ENCODE data around the gene DARS1. TPM values are rescaled to one million over a fixed set of nuclear protein-coding genes. Genes with fewer than 3 reads are reported as not detected.

DARS1 gene
- total and polyA plus RNA-seq, 2 of the 13 experiments (the other 11 are each of a cell fraction or from before 2014, with no cell fraction given) = 149 to 230 TPM

DNA sequence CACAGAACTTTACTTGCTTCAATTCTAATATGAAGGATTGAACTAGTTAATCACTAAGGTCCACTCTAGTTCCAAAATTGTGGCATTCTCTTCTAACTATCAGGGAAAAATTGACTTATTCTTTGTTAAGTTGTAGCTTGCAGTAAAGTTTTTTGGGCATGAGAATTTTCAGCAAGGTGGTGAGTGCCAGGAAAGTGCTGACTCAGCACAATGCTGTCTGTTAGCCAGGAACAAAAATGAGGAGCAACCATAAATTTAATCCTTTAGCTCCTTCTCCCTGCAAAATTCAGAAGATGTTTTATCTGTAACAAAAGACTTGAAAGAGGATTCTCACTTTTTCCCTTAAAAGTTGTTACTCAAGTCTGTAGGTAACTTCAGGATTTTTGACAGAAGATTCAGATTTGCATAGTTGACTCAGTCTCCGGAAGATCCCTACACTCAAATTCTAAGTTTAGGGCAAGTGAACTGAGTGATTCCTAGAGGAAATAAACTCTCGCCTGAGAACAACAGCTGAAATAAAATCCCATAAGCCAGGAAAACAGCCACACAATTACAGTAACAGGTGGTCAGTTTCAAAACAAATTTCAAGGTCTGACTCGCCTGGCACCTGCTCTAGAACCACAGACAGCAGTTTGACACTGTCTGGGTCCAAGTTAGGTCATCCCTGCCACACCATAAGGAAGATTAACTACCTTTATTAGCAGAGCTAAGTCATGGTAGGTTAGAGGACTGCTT, 20.2 kb upstream of the DARS1 start:
- BruUV-seq (replicated peaks) = no TSS peak
- FAIRE-seq (no peak), DNase-seq (ENCODE audit: low spot score) (no peak), ATAC-seq (no peak)
- Histone ChIP-seq H3K4me3 (replicated peaks in 1 of 3; ENCODE audit: insufficient read depth in 1 of 3, low read depth in 2 of 3, low read length in 3 of 3) (no peak overlapping the region), H3K27ac (ENCODE audit: extremely low read length, insufficient read depth, low read length) (no peak overlapping the region), H3K79me2 (ENCODE audit: insufficient read depth, low read length) (no peaks in the 10 kb centered on the region), H3K9ac (ENCODE audit: insufficient read depth, low read depth, low read length) (no peak overlapping the region), H3K36me3 (replicated peaks in 1 of 2; ENCODE audit: control insufficient read depth in 1 of 2, insufficient read depth in 2 of 2, low read length in 2 of 2) (no peaks in the 10 kb centered on the region), H2AFZ (ENCODE audit: low read length) (no peak overlapping the region), H4K20me1 (ENCODE audit: insufficient read depth, low read length) (no peaks in the 10 kb centered on the region), H3K27me3 (ENCODE audit: control insufficient read depth in 1 of 2, insufficient read depth in 2 of 2, low read length in 2 of 2) (no peaks in the 10 kb centered on the region), H3K4me2 (ENCODE audit: low read depth, low read length) (no peak overlapping the region), H3K4me1 (ENCODE audit: insufficient read depth, low read length) (no peaks in the 10 kb centered on the region), H3K9me3 (ENCODE audit: low read length) (no peaks in the 10 kb centered on the region)
- ChIA-PET CTCF (ENCODE audit: low intra/inter-chr PET ratio, low total read pairs) (no interaction called here), POLR2A (no interaction called here)
- intact Hi-C loops (cut with micrococcal nuclease; ENCODE audit: unreplicated experiment) (no loop called here), in situ Hi-C loops (cut with HindIII; ENCODE audit: extremely low pct_ligation_motif_present, low pct_unique_long_range_greater_than_20kb) (no loop called here)
- 62% methylated on average over 3 of the region's 3 CpGs for WGBS (ENCODE audit: low lambda C conversion rate)
- TF ChIP-seq ZBTB14 (CRISPR knock-in tag; IDR thresholded peaks at IDR 0.05) (no peak), SMARCC2 (IDR thresholded peaks at IDR 0.05) (no peak), MAFK (conservative IDR thresholded peaks at IDR 0.05 in 1 of 2, IDR thresholded peaks at IDR 0.05 in 1 of 2; ENCODE audit: low read length in 2 of 2) (peak; percentile 100), ZNF616 (CRISPR knock-in tag; IDR thresholded peaks at IDR 0.05; ENCODE audit: low read depth) (no peak), SMARCE1 (IDR thresholded peaks at IDR 0.05; ENCODE audit: borderline replicate concordance) (no peak), NONO (IDR thresholded peaks at IDR 0.05) (no peak), NONO (CRISPR knock-in tag; conservative IDR thresholded peaks at IDR 0.05) (no peak), CEBPZ (IDR thresholded peaks at IDR 0.05; ENCODE audit: low read length) (no peak), PRMT3 (CRISPR knock-in tag; IDR thresholded peaks at IDR 0.05; ENCODE audit: borderline replicate concordance, low read depth) (no peak), MAFG (CRISPR knock-in tag; IDR thresholded peaks at IDR 0.05) (peak; percentile 92), IRF1 (CRISPR knock-in tag; IDR thresholded peaks at IDR 0.05; ENCODE audit: low read depth) (no peak), NFYB (CRISPR knock-in tag; IDR thresholded peaks at IDR 0.05) (no peak), CEBPB (IDR thresholded peaks at IDR 0.05; ENCODE audit: borderline replicate concordance, low read depth, low read length) (no peak), ERF (CRISPR knock-in tag; IDR thresholded peaks at IDR 0.05) (no peak), FOSL1 (CRISPR knock-in tag; IDR thresholded peaks at IDR 0.05; ENCODE audit: borderline replicate concordance) (no peak), ZNF205 (CRISPR knock-in tag; IDR thresholded peaks at IDR 0.05) (no peak)
- TF ChIP-seq, protein P1, sequence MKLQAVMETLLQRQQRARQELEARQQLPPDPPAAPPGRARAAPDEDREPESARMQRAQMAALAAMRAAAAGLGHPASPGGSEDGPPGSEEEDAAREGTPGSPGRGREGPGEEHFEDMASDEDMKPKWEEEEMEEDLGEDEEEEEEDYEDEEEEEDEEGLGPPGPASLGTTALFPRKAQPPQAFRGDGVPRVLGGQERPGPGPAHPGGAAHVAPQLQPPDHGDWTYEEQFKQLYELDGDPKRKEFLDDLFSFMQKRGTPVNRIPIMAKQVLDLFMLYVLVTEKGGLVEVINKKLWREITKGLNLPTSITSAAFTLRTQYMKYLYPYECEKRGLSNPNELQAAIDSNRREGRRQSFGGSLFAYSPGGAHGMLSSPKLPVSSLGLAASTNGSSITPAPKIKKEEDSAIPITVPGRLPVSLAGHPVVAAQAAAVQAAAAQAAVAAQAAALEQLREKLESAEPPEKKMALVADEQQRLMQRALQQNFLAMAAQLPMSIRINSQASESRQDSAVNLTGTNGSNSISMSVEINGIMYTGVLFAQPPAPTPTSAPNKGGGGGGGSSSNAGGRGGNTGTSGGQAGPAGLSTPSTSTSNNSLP (IDR thresholded peaks at IDR 0.05; ENCODE audit: low read depth, low read length) = no peak
